ENCODE measurements around the gene TOB1. TPM values are rescaled to one million over a fixed set of nuclear protein-coding genes. Genes with fewer than 3 reads are reported as not detected.

Gene TOB1
- total RNA-seq, 1 experiment from 2014 or later = 86.0 TPM

- intact Hi-C loops (cut with micrococcal nuclease) = loop anchor here (1.0 to 10.0 kb wide), 2 partner anchors 87 to 229 kb away; partner anchors contain the start of gene ABCC3
- DNase-seq (ENCODE audit: low read depth, low spot score) (peak; percentile 36), ATAC-seq (no peak)
- POLR2A ChIA-PET = interaction anchor here (0.7 to 6.1 kb wide), 8 partner anchors 11 to 103 kb away, joined by 3 to 88 read pairs (median 4); no protein-coding TSS in a partner anchor
- no peaks in the 10 kb centered on the region for H3K27me3 ChIP-seq (ENCODE audit: insufficient read depth, low read length)
- TF ChIP-seq, protein P1, sequence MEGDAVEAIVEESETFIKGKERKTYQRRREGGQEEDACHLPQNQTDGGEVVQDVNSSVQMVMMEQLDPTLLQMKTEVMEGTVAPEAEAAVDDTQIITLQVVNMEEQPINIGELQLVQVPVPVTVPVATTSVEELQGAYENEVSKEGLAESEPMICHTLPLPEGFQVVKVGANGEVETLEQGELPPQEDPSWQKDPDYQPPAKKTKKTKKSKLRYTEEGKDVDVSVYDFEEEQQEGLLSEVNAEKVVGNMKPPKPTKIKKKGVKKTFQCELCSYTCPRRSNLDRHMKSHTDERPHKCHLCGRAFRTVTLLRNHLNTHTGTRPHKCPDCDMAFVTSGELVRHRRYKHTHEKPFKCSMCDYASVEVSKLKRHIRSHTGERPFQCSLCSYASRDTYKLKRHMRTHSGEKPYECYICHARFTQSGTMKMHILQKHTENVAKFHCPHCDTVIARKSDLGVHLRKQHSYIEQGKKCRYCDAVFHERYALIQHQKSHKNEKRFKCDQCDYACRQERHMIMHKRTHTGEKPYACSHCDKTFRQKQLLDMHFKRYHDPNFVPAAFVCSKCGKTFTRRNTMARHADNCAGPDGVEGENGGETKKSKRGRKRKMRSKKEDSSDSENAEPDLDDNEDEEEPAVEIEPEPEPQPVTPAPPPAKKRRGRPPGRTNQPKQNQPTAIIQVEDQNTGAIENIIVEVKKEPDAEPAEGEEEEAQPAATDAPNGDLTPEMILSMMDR (IDR thresholded peaks at IDR 0.05 in 2 of 3, conservative IDR thresholded peaks at IDR 0.05 in 1 of 3; ENCODE audit: borderline replicate concordance in 1 of 3, insufficient read depth in 1 of 3, low read depth in 2 of 3, low read length in 2 of 3) = peak in 2 of 3 experiments; percentile 93 to 94; a peak in 5 of 6 replicates
- TF ChIP-seq RAD21 (IDR thresholded peaks at IDR 0.05; ENCODE audit: low read depth) (peak; percentile 70), POLR2AphosphoS5 (IDR thresholded peaks at IDR 0.05; ENCODE audit: low read depth, low read length) (no peak; the same call in 1 of the 2 replicates), MAX (IDR thresholded peaks at IDR 0.05) (no peak), EZH2phosphoT487 (IDR thresholded peaks at IDR 0.05; ENCODE audit: borderline replicate concordance) (no peak)
- peaks cover 36% of the 10 kb centered on the region for H3K79me2 ChIP-seq (ENCODE audit: insufficient read depth, low read length)
- no TSS peak for BruUV-seq (replicated peaks)
- RAD21 ChIA-PET (ENCODE audit: low non-redundant PET in 1 of 2, low total read pairs in 2 of 2, uncharacterized antibody in 2 of 2, unreplicated experiment in 2 of 2) = interaction anchor here (1.0 to 1.3 kb wide), 4 partner anchors 10 to 91 kb away, joined by 3 to 5 read pairs (median 4); no protein-coding TSS in a partner anchor
- H3K9me2 ChIP-seq (ENCODE audit: insufficient read depth) = no peaks in the 10 kb centered on the region
- no peak overlapping the region for H3K27ac ChIP-seq (ENCODE audit: low read depth, low read length)
- H4K20me1 ChIP-seq (ENCODE audit: insufficient read depth) = peaks cover 23% of the 10 kb centered on the region
- H3K9me3 ChIP-seq (ENCODE audit: control insufficient read depth in 1 of 2, insufficient read depth in 1 of 2, low read depth in 1 of 2, low read length in 2 of 2) = no peaks in the 10 kb centered on the region
- no peak overlapping the region for H3K9ac ChIP-seq (ENCODE audit: low read length)
- H3K36me3 ChIP-seq (ENCODE audit: control insufficient read depth in 1 of 2, insufficient read depth in 2 of 2, low read length in 2 of 2) = peaks cover 11 to 13% of the 10 kb centered on the region in 2 experiments
- peaks cover 12 to 34% of the 10 kb centered on the region in 2 experiments for H3K4me1 ChIP-seq (ENCODE audit: control insufficient read depth in 1 of 2, insufficient read depth in 2 of 2, low read length in 2 of 2)
- no peak overlapping the region for H2AFZ ChIP-seq (ENCODE audit: low read depth, low read length, poor library complexity, severe bottlenecking)
- peak overlapping the region; percentile 93; the same call in 1 of the 2 replicates for H3K4me2 ChIP-seq (ENCODE audit: low read length)
- CTCF ChIA-PET = interaction anchor here (0.6 to 4.5 kb wide), 16 partner anchors 9 to 290 kb away, joined by 3 to 51 read pairs (median 4); partner anchors contain the start of gene NME1
- H3K4me3 ChIP-seq (replicated peaks in 1 of 2; ENCODE audit: low read depth in 1 of 2, low read length in 2 of 2) = no peak overlapping the region
These were observed 2.8 kb downstream of the TOB1 start for GRCh38 chr17:50863221-50863843.
